ENCODE data around the gene EHBP1.
"Not testable (repeated sequence)": the region's sequence is repeated elsewhere in the genome, so short reads cannot be mapped to it uniquely, and the experiment has no call there.

The EHBP1 gene

DNA sequence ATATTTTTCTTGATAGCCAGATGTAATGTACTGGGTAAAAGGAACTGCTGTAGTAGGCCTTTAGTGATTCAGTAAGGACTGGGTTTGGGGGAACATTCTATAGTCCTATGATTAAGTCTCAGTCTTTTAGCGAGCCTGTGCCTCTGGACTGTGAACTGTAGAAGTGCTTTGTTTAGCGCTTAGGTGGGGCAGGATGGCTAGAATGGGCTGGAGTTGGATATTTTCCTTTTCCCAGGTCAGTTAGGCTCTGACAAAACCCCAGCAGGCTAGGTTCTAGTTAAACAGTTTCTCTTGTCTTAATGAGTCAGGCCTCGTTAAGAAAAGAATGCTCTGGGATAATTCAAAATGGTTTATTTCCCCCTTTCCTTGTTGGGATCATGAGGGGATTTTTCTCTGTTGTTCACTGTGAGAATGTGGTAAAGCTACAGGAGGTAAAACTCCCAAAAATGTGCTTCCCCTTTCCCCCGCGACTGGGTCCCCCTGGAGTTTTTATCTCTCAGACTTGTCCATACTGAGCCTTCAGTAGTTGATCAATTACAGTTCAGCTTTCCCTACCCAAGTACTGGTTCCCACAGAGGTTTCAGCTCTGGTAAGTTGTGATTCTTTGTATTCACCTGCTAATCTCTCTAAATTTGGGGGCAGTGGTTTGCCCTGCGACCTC is 31.5 kb downstream of the EHBP1 start:
- DNase-seq = no peak

DNA sequence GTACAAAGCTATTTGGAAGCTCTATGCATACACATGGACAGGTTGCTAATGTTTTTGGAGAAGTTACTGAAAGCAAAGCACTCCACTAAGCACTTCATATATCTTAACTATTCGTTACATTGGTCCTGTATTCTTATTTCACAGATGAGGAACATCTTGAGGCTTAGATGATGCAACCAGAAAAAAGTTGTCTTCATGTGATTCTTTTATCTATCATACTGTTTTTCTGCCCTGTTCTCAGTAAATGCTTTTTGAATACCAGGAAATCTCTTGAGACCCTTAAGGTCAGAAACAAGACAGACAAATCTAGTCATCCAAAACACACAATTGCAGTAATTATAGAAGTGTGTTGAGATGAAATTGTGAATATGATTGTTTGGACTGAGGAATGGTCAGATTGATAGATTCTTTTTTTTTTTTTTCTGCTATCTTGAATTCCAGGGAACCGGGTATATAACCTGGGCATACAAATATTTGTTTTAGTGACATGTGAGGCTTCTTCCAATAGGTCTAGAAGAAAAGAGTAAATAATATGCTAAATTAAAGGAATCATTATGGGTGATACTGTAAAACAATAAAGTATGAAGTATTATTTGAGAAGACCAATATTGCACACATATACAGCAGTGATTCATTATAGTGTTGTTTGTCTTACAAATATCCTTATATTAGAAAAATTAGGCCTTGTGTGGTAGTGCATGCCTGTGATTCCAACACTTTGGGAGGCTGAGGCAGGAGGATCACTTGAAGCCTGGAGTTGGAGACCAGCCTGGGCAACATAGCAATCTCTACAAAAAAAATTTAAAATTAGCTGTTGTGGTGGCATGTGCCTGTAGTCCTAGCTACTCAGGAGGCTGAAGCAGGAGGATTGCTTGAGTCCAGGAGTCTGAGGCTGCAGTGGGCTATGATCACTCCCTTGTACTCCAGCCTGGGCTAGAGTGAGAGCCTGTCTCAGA is 33.7 kb downstream of the EHBP1 start:
- DNase-seq = no peak

DNA sequence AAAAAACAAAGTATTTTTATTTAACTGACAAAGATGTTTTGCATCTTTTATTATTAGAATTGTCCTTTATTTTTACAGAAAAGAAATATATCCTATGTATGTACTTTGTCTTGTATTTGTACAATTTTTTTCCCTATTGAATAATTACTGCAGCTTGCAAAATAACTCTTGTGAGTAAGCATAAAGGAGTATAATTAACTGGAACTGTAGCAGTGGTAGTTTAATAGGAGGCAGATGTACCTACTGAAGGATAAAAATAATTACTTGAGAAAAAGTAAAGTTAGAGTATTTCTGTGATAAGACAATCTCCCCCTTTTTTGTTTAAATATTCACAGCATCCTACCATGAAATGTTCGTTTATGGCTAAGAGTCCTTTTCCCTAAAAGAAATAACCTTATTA is 34.7 kb downstream of the EHBP1 start:
- DNase-seq = no peak

DNA sequence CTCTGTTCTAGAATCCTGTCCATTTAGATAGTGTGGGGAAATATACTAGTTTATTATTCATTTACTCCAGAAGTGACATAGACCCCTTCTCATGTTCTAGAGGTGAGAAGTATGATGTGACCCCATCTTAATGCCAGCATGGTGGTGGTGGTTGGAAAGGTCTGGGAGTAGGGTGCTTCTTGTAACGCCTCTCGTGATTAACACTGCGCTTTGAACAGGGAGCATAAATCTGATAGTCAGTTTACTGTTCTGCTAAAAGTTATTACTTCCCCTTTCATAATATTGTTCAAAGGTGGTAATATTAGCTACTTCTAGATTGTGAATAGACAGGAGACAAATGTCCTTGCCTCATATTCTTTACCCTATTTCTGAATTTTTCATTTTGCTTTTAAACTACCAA is 35.6 kb downstream of the EHBP1 start:
- DNase-seq = no peak

DNA sequence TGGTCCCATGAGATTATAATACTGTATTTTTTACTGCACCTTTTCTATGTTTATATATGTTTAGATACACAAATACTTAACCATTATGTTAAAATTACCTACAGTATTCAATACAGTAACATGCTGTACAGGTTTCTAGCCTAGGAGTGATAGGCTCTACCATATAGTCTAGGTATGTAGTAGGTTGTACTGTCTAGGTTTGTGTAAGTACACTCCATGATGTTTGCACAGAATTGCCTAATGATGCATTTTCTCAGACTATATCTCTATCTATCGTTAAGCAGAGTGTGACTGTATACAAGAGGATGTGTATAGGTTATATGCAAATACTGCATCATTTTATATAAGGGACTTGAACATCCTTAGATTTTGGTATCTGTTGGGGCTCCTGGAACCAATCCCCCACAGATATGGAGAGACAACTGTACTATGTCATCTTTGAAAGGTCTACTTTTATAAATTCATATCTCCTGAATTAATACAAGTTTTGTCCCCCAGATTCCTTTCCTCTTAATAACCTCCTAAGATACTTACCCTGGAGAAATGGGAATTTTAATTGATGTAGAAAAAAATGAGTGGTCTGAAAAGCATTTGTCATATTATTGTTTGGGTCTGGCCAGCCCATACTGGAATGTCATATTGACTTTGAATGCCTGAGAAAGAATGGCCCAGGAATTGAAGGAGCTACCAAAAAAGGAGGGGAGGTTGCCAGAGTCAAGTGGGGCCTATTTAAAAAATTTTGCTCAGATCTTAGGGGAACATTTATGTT is 36.6 kb downstream of the EHBP1 start:
- DNase-seq = no peak

DNA sequence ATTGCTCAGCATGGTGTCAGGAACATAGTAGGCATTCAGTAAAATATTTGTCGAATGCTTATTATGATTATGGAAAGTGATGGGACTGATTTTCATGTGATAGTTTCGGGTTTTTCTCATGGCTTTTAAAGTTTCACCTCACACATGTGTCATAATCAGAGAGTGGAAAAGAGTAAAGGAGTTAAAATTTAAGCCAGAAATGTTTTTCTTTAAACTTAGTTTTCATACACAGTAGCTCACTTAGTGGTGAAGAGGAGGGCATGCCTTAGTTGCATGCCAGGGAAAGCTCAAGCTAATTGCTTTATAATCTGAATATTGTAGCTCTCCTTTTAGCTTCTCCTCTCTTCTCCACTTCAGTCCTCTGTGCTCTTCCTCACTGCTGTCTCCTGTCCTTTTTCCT is 38.0 kb downstream of the EHBP1 start:
- DNase-seq = no peak

DNA sequence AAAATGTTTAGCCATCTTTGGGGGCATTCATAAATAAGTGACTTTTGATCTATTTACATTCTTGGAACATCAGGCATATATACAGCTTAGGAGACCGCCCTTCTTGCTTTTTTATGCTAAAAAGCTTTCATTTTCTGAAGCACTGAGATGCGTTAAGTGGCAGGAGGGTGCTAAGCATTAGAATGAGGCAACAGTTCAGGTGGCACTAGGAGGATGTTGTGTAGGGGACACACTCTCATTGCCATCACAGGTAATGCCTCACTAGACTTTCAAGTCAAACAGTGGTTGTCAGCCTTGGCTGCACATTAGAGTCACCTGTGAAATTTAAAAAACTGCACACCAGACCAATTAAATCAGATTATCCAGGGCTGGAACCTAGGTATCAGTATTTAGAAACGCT is 39.1 kb downstream of the EHBP1 start:
- no peak for DNase-seq

DNA sequence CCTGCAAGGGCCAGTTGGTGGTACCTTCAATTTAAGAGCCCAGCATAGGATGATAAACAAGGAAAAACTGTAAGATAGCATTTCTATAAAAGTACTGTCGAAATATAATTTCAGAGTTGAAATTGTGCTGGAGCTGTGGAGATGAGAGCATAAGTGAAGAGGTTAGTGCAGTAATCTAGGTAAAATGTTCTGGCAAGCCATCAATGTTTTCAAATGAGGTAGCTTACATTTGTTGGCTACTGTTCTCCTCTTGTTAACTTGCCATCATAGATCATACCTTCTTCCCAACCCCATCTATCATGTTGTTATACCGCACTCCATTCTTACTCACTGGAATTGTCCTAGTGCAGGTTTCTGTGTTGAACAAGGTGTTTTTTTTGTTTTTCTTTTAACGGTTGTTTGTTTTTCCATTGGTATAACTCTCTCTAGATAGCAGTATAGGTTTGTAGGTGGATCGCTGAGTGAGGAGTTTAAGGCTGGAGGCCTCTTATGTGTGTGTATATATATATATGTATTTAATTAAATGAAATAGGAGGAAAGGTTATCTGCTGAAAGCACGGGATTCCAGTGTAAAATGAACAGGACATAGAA is 40.5 kb downstream of the EHBP1 start:
- no peak for DNase-seq

DNA sequence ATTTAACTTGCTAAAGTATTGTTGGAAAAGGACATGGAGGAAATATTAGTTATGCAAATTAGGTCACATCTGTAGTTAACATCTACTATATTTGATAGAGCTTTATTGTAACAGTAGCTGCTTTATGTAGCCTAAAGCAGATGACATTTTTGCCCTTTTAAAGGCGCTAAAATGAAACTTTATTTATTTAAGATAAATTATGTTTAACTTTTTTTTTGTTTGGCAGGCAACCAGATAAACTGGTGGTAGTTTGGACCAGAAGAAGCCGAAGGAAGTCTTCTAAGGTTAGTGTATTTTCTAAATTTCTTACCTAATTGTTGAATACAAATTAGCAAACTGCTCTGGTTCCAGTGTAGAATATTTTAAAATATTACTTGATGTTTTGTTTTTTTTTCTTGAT is 41.7 kb downstream of the EHBP1 start:
- no peak for DNase-seq

DNA sequence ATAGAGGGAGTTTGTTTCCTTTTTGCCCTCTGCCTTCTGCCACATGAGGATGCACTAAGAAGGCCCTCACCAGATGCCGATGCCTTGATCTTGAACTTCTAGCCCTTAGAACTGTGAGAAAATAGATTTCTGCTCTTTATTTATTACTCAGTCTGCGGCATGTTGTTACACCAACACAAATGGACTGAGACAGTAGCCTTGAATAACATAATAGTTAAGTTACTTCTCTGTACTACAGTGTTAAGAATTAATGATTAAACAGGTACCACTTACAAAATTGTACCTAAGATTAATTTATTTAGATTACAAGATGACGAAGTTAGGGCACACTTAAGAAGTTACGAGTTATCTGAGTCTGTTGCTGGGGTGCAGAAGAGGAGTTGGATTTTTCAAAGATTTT is 42.4 kb downstream of the EHBP1 start:
- DNase-seq = no peak

DNA sequence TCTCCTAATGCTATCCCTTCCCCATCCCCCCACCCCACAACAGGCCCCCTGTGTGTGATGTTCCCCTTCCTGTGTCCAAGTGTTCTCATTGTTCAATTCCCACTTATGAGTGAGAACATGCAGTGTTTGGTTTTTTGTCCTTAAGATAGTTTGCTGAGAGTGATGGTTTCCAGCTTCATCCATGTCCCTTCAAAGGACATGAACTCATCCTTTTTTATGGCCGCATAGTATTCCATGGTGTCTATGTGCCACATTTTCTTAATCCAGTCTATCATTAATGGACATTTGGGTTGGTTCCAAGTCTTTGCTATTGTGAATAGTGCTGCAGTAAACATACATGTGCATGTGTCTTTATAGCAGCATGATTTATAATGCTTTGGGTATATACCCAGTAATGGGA is 43.6 kb downstream of the EHBP1 start:
- DNase-seq = not testable (repeated sequence)

DNA sequence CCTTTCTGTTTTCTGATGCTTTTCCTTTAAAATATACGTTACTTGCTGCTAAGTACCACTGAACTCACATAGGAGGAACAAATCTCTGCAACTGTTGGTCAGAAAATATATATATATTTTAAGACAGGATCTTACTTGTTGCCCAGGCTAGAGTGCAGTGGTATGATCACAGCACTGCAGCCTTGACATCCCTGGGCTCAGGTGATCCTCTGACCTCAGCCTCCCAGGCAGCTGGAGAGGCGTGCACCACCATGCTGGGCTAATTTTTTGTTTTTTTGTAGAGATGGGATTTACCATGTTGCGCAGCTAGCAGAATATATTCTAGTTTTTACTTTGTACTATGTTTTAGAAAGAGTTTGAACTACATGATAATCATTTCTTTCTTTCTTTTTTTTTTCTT is 51.5 kb downstream of the EHBP1 start:
- no peak for DNase-seq

DNA sequence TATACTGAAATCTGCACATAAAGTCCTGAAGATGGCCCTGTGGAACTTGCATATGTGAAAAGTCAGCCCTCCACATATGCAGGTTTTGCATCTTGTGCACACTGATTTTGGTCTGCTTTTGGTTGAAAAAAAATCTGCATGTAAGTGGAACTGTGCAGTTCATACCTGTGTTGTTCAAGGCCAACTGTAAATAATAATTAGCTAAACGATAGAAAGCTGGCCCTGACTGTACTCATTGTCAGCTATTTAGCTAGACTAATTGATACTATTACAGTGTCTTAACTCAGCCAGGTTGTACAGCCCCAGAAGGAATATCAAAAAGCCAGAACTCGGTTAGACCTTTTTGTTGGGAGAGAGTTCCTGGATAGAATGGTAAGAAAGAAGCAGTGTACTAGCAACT is 54.5 kb downstream of the EHBP1 start:
- no peak for DNase-seq

DNA sequence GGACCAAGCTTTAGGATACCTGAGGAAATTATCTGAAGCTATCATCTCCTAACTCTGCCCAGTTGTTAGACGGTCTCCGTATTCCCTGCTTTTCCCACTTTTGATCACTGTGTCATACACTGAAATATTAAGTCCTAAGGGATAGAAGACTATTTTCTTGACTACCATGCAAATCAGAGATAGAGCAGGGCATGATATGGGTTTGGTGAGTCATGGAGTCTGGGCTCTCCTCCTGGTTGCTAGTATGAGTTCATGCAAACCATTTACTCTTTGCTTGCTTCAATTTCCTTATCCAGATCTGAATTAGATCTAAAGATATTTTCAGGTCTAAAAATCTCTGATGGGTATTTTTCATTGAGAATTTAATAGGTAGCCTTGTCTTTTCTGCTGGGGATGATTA is 55.0 kb downstream of the EHBP1 start:
- no peak for DNase-seq

DNA sequence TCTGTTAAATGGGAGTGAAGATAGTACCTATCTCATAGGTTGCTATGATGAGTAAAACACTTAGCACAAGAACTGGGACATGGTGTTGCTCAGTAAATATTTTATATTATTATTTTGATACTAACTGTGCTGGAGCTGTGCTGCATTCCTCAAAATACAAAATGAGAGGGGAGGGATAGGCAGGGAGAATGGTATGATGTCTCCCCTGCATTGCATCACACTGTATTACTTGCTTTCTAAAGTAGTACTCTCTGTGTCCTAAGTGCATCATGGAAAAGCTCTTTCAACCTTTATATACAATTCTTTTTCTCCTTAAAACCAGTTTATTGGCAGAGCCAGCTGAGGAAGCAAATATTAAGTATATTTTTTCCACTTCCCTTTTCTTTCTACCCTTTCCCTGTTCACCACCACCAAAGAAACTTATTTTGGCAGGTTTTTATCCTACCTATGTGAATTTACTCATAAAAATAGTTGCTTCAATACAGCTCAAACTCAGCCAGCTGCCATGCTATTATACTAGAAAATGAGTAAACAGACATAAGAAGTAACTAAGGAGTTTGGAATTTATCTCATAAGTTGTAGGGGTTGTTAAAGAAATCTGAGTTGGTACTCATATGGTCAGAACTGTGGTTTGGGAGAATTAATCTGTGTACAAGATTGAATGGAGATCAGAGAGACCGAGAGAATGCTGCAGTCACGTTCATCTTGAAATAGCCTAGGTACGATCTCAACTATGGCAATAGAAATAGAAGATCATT is 60.3 kb downstream of the EHBP1 start:
- DNase-seq = no peak

DNA sequence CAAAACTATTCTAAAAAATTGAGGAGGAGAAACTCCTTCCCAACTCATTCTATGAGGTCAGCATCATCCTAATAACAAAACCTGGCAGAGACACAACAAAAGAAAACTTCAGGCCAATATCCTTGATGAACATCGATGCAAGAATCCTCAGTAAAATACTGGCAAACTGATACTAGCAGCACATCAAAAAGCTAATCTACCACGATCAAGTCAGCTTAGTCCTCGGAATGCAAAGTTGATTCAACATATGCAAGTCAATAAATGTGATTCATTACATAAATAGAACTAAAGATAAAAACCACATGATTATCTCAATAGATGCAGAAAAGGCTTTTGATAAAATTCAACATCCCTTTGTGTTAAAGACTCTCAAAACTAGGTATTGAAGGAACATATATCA is 63.1 kb downstream of the EHBP1 start:
- no peak for DNase-seq

DNA sequence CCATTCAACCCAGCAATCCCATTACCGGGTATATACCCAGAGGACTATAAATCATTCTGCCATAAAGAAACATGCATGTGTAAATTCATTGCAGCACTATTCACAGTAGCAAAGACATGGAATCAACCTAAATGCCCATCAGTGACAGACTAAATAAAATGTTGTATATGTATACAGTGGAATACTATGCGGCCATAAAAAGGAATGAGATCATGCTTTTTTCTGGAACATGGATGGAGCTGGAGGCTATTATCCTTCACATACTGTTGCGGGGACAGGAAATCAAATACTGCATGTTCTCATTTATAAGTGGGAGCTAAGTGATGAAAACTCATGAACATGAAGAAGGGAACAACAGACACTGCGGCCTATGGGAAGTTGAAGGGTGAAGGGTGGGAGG is 65.1 kb downstream of the EHBP1 start:
- no peak for DNase-seq

DNA sequence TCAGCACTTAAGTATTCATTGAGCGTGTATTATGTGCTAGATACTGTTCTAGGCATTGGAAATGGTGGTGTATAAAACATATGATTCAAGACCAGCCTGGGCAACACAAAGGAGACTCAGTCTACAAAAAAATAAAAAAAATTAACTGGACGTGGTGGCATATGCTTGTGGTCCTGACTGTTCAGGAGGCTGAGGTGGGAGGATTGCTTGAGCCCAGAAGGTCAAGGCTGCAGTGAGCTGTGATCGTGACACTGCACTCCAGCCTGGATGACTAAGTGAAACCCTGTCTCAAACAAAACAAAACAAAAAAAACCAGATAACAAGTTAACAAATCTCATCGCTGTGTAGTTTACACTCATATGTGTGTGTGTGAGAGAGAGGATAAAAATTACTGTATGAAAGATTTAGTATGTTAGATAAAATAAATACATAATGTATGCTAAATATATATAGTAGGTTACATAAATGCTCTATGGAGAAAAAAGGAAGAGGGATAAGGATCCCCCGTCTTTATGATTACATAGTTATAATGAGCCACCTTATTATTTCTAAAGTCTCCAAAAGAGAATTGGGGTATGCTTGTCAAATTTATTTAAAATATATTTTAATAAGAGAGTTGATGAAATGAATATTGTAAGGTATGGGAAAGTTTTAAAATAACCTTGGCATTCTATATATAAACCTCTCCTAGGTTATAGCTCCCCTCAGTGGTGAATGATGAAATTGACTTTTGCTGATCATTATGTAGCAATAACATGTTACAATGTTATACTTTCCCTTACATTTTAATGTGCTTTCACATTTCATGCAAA is 69.2 kb downstream of the EHBP1 start:
- DNase-seq = no peak

DNA sequence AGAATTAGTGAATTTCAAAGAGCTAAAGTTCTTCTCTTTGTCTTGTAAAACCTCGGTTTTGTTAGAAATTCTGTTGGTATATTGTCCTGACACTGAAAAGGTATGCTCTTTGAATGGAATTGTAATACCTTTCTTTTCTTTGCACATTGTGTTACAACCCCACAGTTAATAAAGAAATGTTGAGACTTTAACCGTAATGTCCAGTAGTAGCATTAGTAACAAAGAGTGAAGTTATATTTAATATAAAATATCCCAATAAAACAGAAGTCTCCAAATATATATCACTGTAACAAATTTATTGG is 69.8 kb downstream of the EHBP1 start:
- DNase-seq = no peak

DNA sequence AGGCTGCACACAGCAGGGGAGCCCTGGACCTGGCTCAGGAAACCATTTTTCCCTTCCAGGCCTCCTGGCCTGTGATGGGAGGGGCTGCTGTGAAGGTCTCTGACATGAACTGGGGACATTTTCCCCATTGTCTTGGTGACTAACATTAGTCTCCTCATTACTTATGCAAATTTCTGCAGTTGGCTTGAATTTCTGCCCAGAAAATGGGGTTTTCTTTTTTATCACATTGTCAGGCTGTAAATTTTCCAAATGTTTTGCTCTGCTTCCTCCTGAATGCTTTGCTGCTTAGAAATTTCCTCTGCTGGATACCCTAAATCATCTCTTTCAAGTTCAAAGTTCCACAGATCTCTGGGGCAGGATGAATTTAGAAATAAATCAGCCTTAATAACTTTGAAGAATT is 78.2 kb downstream of the EHBP1 start:
- no peak for DNase-seq

DNA sequence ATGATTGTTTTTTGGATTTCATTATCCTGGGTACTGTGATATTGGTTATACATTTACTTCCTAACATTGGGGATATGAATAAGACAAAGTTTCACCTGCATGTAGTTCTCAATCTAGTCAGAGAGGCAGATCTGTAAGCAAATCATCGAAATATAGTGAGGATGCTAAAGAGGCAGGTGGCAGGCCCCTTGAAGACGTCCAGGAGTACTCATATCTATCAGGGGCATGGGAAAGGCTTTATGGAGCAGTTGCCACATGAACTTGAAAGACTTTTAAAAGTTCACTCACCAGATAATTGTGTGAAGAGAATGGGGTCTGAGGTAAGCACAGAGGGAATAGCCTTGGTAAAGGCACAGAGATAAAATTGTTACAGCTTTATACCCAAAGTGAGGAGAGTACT is 78.8 kb downstream of the EHBP1 start:
- no peak for DNase-seq

DNA sequence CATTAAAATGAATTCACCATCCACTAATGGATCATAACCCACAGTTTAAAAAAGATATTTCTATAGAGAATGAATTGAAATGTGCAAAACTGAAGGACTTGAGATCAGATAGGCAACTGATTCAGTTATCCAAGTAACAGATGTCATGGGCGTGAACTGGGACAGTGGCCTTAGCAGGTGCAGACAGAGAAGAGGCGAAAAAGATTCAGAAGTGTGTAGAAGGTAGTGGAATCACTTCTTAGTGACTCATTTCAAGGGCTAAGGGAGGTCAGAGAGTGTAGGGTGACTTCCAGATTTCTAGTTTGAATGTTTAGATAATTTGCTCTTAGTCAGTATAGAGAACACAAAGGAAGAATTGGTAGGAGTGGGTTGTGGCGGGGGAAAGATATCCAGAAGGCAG is 79.7 kb downstream of the EHBP1 start:
- DNase-seq = no peak

Measured in NCI-H187 treated with DMSO at 0.1 percent for 48 hours (cell line).